Tibial artery (tissue), 4 donors: ENCODE measurements around the gene MRPS27.

Experiments
- DNase-seq, 2 donors: peaks; one replicate each; pipeline ENCODE4 v3.0.0-alpha.2; 2019
- H3K27ac ChIP-seq, 2 donors: fragments of 200-600 bp; sonication (generic) in 1 of 2; 1 replicate in 1 of 2; 2 replicates in 1 of 2; pipeline ENCODE4 v1.5.1; 2018 to 2019; ENCODE audit warnings: mild to moderate bottlenecking in 1 of 2
- H3K27me3 ChIP-seq, 2 donors: fragments of 200-600 bp; sonication (generic) in 1 of 2; one replicate each; pipeline versions ENCODE4 v1.5.1 to v1.6.0; 2016 to 2019
- H3K36me3 ChIP-seq, 3 donors: fragments of 200-600 bp; sonication (generic) in 2 of 3; one replicate each; pipeline ENCODE4 v1.5.1; 2016 to 2019; ENCODE audit warnings: mild to moderate bottlenecking in 2 of 3
- H3K4me1 ChIP-seq, 4 donors: fragments of 200-600 bp; sonication (generic) in 2 of 4; 1 replicate in 3 of 4; 2 replicates in 1 of 4; pipeline ENCODE4 v1.5.1; 2016 to 2019
- H3K4me3 ChIP-seq, 2 donors: fragments of 200-600 bp; sonication (generic) in 1 of 2; 1 replicate in 1 of 2; 2 replicates in 1 of 2; pipeline ENCODE4 v1.5.1; 2018 to 2019; ENCODE audit warnings: mild to moderate bottlenecking in 2 of 2
- H3K9me3 ChIP-seq, 3 donors: fragments of 200-600 bp; sonication (generic) in 1 of 3; one replicate each; pipeline ENCODE4 v1.5.1; 2016 to 2019
- intact Hi-C: fragments of 100-400 bp; cut with DNase I; formaldehyde crosslinking; loops from one replicate; pipeline ENCODE4 v1.15.0; 2023; ENCODE audit warnings: low total_unique reads
- TF ChIP-seq, protein P1 (sequence below), 2 experiments: fragments of 200-600 bp in 1 of 2; fragments of 450-650 bp in 1 of 2; IDR thresholded peaks; one replicate each; pipeline ENCODE4 v1.5.1; 2017 to 2019; ENCODE audit warnings: antibody characterized with exemption in 2 of 2, mild to moderate bottlenecking in 1 of 2, moderate library complexity in 1 of 2

The MRPS27 gene

DNA sequence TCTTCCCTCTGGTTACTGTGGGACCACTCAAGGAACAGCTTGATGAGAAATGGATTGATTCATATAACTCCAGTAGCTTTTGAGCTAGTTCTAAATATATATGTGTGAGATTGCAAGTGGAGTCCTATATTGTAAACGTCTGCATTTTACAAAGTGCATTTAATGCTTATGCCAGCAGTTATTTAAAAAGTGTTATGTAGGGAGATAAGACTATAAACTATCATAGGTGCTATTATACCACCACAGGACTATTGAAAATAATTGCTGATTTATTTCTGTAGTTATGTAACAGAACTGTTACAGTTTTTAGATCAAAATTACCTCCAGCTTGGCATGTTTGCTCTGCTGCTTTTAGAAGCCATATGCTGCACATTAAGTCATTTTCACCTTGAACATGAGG is 36.3 kb upstream of the MRPS27 start:
- TF ChIP-seq, protein P1, sequence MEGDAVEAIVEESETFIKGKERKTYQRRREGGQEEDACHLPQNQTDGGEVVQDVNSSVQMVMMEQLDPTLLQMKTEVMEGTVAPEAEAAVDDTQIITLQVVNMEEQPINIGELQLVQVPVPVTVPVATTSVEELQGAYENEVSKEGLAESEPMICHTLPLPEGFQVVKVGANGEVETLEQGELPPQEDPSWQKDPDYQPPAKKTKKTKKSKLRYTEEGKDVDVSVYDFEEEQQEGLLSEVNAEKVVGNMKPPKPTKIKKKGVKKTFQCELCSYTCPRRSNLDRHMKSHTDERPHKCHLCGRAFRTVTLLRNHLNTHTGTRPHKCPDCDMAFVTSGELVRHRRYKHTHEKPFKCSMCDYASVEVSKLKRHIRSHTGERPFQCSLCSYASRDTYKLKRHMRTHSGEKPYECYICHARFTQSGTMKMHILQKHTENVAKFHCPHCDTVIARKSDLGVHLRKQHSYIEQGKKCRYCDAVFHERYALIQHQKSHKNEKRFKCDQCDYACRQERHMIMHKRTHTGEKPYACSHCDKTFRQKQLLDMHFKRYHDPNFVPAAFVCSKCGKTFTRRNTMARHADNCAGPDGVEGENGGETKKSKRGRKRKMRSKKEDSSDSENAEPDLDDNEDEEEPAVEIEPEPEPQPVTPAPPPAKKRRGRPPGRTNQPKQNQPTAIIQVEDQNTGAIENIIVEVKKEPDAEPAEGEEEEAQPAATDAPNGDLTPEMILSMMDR (IDR thresholded peaks at IDR 0.05), result no peak
- no peaks in the 10 kb centered on the region for H3K27me3 ChIP-seq
- no peaks in the 10 kb centered on the region for H3K9me3 ChIP-seq
- no peaks in the 10 kb centered on the region for H3K4me1 ChIP-seq
- no peak overlapping the region for H3K4me3 ChIP-seq
- H3K36me3 ChIP-seq, result peaks cover 21 to 30% (median 22%) of the 10 kb centered on the region in 3 donors
- DNase-seq, result no peak
- intact Hi-C loops, result no loop called here
- no peak overlapping the region for H3K27ac ChIP-seq

DNA sequence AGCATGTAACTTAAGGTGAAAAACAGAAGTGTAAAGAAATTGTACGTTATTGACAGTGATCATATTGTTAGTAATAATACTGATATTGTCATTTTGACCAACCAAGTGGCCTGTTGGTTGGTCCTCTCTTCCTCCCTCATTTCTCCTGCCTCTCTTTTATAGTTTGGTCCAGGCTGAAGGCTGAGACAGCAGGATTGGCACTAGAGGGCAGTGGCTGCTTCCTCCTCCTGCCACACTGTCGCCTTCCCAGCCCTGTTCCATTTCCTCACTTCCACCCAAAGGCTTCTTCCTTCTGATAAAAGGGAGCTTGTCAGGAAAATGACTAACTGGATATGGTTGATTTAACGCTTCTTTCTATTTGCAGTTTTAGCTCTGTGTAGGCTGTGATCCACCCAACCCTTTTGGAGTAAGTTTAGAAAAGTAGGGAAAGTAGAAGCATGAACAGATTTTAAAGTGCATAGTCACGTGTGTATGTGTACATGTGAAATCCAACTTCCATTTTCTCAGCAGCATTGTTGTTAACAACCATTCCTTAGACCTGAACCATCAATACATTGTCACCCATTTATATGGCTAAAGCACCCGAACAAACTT is 35.8 kb upstream of the MRPS27 start:
- no peaks in the 10 kb centered on the region for H3K27me3 ChIP-seq
- intact Hi-C loops, result no loop called here
- H3K27ac ChIP-seq, result no peak overlapping the region
- no peak overlapping the region for H3K4me3 ChIP-seq
- H3K4me1 ChIP-seq, result no peaks in the 10 kb centered on the region
- no peaks in the 10 kb centered on the region for H3K9me3 ChIP-seq
- TF ChIP-seq, protein P1 (IDR thresholded peaks at IDR 0.05), result peak; percentile 40 to 54
- peaks cover 16 to 26% (median 21%) of the 10 kb centered on the region in 3 donors for H3K36me3 ChIP-seq
- DNase-seq, result peak; percentile 27 to 69

DNA sequence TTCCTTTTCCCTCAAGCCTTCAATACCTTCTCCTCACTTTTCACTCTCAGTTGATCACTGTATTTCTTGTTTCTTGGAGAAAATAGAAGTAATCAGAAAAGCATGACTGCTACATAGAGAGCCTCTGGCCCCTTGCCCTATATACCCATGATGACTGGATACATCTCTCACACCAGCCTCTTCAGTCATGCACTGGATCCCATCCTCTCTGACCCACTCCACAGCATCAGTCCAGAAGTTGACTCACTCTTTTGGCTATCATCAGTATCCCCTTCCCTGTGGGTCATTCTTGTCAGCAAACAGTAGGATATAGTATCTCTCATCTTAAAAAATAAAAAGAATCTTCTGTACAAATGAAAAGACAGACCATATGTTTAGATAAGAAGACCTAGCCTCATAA is 33.0 kb upstream of the MRPS27 start:
- Histone ChIP-seq H3K4me1 (no peaks in the 10 kb centered on the region), H3K36me3 (peaks cover 0 to 2% (median 2%) of the 10 kb centered on the region in 3 donors), H3K9me3 (no peaks in the 10 kb centered on the region), H3K27ac (no peak overlapping the region), H3K27me3 (no peaks in the 10 kb centered on the region), H3K4me3 (no peak overlapping the region)
- DNase-seq, result no peak
- intact Hi-C loops, result no loop called here
- TF ChIP-seq, protein P1 (IDR thresholded peaks at IDR 0.05), result no peak

DNA sequence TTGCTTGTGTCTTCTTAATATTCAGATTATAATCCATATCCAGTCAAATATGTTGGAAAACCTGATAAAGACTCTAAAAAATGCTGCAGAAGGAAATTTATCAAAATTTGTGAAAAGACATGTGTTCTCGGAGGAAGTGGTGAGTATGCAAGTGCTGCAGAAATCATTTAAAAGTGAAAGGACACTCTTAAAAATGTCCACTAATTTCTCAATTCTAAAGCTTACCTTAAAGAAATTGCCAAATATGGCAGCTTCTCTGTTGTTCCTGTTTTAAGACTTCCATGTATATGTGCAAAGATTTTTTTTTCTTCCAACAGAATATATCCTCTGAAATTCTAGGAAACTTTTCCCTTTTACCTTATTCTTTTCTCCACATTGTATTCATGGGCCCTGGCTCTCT is 32.6 kb upstream of the MRPS27 start:
- Histone ChIP-seq H3K27me3 (no peaks in the 10 kb centered on the region), H3K9me3 (no peaks in the 10 kb centered on the region)
- intact Hi-C loops, result no loop called here

DNA sequence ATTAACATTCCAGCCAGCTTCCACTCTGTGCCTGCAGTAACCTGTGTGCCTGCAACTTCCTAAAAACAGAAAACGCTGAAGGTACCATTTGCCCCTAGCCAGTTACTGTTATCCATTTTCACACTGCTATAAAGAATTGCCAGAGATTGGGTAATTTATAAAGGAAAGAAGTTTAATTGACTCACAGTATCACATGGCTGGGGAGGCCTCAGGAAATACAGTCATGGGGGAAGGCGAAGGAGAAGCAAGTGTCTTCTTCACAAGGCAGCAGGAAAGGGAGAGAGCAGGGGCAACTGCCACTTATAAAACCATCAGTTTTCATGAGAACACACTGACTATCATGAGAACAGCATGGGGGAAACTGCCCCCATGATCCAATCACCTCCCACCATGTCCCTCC is 31.3 kb upstream of the MRPS27 start:
- intact Hi-C loops, result no loop called here
- TF ChIP-seq, protein P1 (IDR thresholded peaks at IDR 0.05), result no peak

More for the DNA sequence above, 32.6 kb upstream of the MRPS27 start:
- TF ChIP-seq, protein P1 (IDR thresholded peaks at IDR 0.05), result no peak
- H3K27ac ChIP-seq, result no peak overlapping the region
- H3K36me3 ChIP-seq, result no peaks in the 10 kb centered on the region
- H3K4me1 ChIP-seq, result no peaks in the 10 kb centered on the region
- no peak overlapping the region for H3K4me3 ChIP-seq
- no peak for DNase-seq

More for the DNA sequence above, 31.3 kb upstream of the MRPS27 start:
- Histone ChIP-seq H3K4me1 (no peaks in the 10 kb centered on the region), H3K27ac (no peak overlapping the region), H3K27me3 (no peaks in the 10 kb centered on the region), H3K4me3 (no peak overlapping the region), H3K36me3 (no peaks in the 10 kb centered on the region), H3K9me3 (no peaks in the 10 kb centered on the region)
- DNase-seq, result no peak
